Measurements from ENCODE around the gene IKBIP. TPM values are rescaled to one million over a fixed set of nuclear protein-coding genes. Genes with fewer than 3 reads are reported as not detected.

IKBIP gene
- polyA plus RNA-seq, 2 of the 4 experiments (the other 2 are of a cell fraction) = 58.7 to 67.6 TPM

Small RNAs within 50 kb of the gene (small RNA-seq; reads per million reads assigned to genes)
- 4.9 to 176 (median 18.6) reads per million in 6 experiments for gene SNORA53

Other genes with a start within 250 kb of the IKBIP start
- 127 and 169 TPM in 2 replicates for gene TMPO, start 129.2 kb downstream of the IKBIP start, polyA plus RNA-seq (2011; rRNA removed)
- gene TMPO, start 129.2 kb downstream of the IKBIP start, polyA plus RNA-seq (2017; fragmentation: RNase III; extraction: RNeasy Plus Mini Kit Qiagen cat#74134 plus additional on column Dnase treatment) = 88.9 to 101 TPM (median 100 TPM) in 3 replicates
- gene SLC25A3, start 51.1 kb downstream of the IKBIP start, polyA plus RNA-seq (2011; rRNA removed) = 1,065 and 1,232 TPM in 2 replicates
- gene SLC25A3, start 51.1 kb downstream of the IKBIP start, polyA plus RNA-seq (2017; fragmentation: RNase III; extraction: RNeasy Plus Mini Kit Qiagen cat#74134 plus additional on column Dnase treatment) = 755 to 799 TPM (median 790 TPM) in 3 replicates
- 12.9 and 15.7 TPM in 2 replicates for gene APAF1, start 502 bp upstream of the IKBIP start, polyA plus RNA-seq (2011; rRNA removed)
- gene APAF1, start 502 bp upstream of the IKBIP start, polyA plus RNA-seq (2017; fragmentation: RNase III; extraction: RNeasy Plus Mini Kit Qiagen cat#74134 plus additional on column Dnase treatment) = 12.4 to 13.2 TPM (median 13.0 TPM) in 3 replicates